Measurements from ENCODE around the gene DDIT3. TPM values are rescaled to one million over a fixed set of nuclear protein-coding genes. Genes with fewer than 3 reads are reported as not detected.
A peak's percentile ranks its signal among the peaks of the same experiment; 100 is the strongest.

The DDIT3 gene
- total and polyA plus RNA-seq, 2 of the 13 experiments (the other 11 are each of a cell fraction or from before 2014, with no cell fraction given): 27.5 to 48.7 TPM

GRCh38 chr12:57487597-57488401, 32.5 kb downstream of the DDIT3 start, which contains the start of gene MARS1 (continued):
- TF ChIP-seq ZNF318 (CRISPR knock-in tag; IDR thresholded peaks at IDR 0.05) (no peak), SP4 (CRISPR knock-in tag; IDR thresholded peaks at IDR 0.05) (peak; percentile 71), HNRNPUL1 (IDR thresholded peaks at IDR 0.05; ENCODE audit: low read depth, low read length) (no peak), NR2F6 (IDR thresholded peaks at IDR 0.05) (no peak), NR2F6 (CRISPR knock-in tag; IDR thresholded peaks at IDR 0.05) (no peak), PHF5A (CRISPR knock-in tag; IDR thresholded peaks at IDR 0.05; ENCODE audit: low read depth, unreplicated experiment) (peak; percentile 19), KLF13 (CRISPR knock-in tag; IDR thresholded peaks at IDR 0.05) (no peak), SETDB1 (CRISPR knock-in tag; IDR thresholded peaks at IDR 0.05; ENCODE audit: borderline replicate concordance) (no peak), ATF7 (IDR thresholded peaks at IDR 0.05) (no peak), ATF7 (CRISPR knock-in tag; IDR thresholded peaks at IDR 0.05) (peak; percentile 32; the same call in 1 of the 2 replicates), ZBTB4 (CRISPR knock-in tag; IDR thresholded peaks at IDR 0.05; ENCODE audit: borderline replicate concordance) (peak; percentile 26; the same call in 1 of the 2 replicates), NONO (IDR thresholded peaks at IDR 0.05) (no peak), NONO (CRISPR knock-in tag; conservative IDR thresholded peaks at IDR 0.05) (peak; percentile 88), RBFOX2 (IDR thresholded peaks at IDR 0.05; ENCODE audit: low read depth, low read length) (peak; percentile 94), AGO2 (optimal IDR thresholded peaks at IDR 0.05; ENCODE audit: low read depth, low read length) (no peak), DR1 (CRISPR knock-in tag; IDR thresholded peaks at IDR 0.05) (no peak), ZNF761 (CRISPR knock-in tag; conservative IDR thresholded peaks at IDR 0.05) (peak; percentile 58; the same call in 1 of the 2 replicates), SALL1 (CRISPR knock-in tag; IDR thresholded peaks at IDR 0.05) (peak; percentile 64; the same call in 1 of the 2 replicates), ZNF781 (CRISPR knock-in tag; IDR thresholded peaks at IDR 0.05; ENCODE audit: borderline replicate concordance, not compliant biosample characterization) (peak; percentile 80)

All from HepG2 (cell line).